ENCODE results near the gene ZCCHC7.
"Not testable (repeated sequence)": the region's sequence is repeated elsewhere in the genome, so short reads cannot be mapped to it uniquely, and the experiment has no call there.

ZCCHC7 gene

GRCh38 chr9:37259951-37260350 is 139.6 kb downstream of the ZCCHC7 start:
- DNase-seq, result no peak

- DNase-seq, result peak; percentile 19
Observed at GRCh38 chr9:37262410-37262809, 142.0 kb downstream of the ZCCHC7 start.

DNA sequence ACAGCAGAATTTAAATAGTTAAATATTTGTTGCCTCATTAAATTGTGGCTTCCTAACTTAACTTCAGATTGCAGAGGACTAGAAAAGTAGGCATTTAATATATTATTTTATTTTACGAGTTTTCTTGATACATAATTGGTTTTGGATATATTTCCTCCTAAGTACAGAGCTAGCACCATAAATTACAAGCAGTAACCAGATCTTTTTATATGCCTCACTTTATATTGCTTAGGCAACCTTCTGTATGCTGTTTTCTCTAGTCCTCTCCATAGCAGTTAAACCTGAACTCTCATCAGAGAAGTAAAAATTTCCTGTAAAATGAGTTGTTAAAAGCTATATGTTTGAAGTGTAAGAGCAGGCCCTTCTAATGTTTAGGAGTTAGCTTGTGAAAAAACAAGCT is 144.2 kb downstream of the ZCCHC7 start:
- no peak for DNase-seq

DNA sequence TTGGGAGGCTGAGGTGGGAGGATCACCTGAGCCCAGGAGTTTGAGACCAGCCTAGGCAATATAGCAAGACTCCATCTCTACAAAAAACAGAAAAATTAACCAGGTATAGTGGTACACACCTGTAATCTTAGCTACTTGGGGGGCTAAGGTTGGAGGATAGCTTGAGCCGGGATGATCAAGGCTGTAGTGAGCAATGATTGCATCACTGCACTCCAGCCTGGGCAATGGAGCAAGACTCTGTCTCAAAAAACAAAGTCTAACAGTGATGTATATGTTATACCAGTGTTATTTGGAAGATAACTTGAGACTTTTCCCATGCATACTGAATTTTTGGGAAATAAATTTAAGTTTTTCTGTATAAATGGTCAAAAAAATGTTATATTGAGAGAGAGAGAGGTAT is 146.3 kb downstream of the ZCCHC7 start:
- no peak for DNase-seq

DNA sequence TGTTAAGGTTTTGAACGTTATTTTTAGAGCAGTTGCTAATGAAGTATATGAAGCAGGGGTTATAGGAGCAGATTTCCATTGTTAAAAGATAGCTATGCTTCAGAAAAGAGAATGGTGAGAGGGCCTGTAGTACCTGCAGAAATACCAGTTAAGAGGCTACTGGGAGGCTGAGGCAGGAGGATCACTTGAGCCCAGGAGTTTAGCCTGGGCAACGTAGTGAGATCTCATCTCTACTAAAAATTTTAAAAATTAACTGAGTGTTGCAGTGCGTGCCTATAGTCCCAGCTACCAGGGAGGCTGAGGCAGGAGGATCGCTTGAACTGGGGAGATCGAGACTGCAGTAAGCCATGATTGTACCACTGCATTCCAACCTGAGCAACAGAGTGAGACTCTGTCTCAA is 148.8 kb downstream of the ZCCHC7 start:
- DNase-seq, result no peak

DNA sequence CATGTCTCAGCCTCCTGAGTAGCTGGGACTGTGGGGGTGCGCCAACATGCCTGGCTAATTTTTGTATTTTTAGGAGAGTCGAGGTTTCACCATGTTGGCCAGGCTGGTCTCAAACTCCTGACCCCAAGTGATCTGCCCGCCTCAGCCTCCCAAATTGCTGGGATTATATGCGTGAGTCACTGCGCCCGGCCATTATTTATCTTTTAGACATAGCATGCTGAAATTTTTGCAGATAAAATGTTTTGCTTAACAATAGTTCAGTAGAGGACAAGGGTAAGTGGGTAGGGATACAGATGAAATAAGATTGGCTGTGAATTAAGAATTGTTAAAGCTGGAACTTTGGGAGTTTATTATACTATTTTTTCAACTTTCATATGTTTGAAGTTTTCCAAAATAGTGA is 151.3 kb downstream of the ZCCHC7 start:
- DNase-seq, result no peak

DNA sequence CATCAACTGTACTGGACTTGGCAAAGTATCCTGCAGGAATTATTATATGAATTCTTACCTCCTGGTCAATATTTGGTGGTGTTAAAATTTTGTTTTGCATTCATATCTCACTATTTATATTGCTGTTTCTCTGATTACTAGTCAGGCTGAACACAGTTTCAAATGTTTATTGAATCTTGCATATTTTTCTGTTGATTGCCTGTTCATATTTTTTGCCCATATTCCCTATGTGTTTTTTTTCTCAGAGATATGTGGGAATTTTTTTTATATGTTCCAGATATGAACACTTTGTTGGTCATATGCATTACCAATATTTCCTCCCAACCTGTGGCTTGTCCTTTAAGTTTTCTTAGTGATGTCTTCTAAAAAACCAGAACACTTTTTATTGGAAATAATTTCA is 153.2 kb downstream of the ZCCHC7 start:
- DNase-seq, result no peak

DNA sequence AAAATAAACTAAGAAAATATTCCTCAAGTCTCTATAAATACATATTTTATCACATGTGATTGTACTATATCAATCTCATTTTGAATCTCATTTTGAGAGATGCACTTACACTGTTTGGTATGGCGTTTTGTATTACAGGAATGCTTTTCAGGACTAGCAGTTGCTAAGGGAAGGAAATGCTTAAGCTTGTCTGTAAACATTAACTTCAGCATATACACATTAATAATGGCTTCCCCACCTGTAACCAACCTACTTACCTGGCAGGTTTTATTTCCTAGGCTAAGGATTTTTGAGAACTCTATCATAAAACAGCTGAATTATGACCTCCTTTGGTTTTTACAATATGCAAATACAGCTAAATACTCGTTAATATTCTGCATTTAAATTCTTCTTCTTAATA is 161.2 kb downstream of the ZCCHC7 start:
- no peak for DNase-seq

DNA sequence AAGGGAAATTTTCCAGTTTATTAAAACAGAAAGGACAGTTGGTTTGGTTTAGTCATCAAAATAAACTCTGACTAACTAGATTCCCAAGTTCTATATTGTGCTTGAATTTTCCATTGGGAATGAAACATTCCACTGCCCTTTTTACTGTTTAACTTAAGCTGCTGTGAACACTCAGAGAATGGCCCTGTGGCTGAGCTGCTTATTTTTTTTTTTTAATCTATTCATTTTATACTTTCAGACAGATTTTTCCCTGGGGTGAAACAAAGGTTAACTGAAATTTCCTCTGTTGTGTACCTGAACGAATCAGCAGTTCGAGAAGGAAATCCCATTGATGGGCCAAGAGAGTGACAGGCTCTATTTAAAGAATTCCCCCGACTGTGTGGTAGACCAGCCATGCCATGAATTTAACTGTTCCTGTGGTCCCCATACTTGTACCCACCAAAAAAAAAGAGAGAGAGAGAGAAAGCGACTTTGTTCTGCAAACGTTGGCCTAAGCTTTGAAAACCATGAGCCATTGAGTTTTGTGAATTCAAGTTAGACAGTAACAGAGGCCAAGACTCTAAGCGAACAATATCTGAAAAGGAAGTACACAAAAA is 163.5 kb downstream of the ZCCHC7 start:
- DNase-seq, result no peak

DNA sequence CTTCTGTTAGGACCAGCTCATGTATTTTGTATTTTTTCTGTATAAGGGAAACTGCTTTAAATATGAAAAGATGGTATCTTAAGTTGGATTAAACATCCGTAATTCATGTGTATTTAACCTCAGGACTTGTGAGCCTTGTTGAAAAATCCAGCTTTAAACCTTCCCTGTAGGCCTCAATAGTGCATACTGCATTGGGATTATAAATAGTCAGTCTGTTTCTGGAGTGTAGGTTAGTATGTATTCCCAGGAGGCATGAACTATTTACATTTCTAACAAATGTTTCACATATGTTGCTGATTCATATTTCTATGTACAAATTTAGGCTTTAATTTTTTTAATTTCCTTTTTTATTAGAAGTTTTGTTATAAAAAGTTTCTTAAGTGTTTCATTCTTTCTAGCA is 164.3 kb downstream of the ZCCHC7 start:
- no peak for DNase-seq

DNA sequence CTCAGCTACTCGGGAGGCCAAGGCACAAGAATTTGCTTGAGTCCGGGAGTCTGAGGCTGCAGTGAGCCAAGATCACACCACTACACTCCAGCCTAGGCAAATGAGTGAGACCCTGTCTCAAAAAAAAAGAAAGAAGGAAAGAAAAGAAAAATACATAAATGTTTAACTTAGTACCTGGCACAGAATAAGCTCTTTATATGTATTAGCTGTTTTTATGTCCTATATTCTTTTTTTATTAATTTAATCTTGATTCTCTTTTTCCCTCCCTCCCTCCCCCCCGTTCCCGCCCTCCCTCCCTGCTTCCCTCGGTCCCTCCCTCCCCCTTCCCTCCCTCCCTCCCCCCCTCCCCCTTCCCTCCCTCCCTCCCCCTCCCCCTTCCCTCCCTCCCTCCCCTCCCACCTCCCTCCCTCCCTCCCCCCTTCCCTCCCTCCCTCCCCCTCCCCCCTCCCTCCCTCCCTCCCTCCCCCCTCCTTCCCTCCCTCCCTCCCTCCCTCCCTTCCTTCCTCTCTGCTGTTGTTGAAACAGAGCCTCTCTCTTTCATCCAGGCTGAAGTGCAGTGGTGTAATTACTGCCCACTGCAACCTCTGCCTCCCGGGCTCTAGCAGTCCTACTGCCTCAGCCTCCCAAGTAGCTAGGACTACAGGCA is 166.3 kb downstream of the ZCCHC7 start:
- DNase-seq, result no peak

DNA sequence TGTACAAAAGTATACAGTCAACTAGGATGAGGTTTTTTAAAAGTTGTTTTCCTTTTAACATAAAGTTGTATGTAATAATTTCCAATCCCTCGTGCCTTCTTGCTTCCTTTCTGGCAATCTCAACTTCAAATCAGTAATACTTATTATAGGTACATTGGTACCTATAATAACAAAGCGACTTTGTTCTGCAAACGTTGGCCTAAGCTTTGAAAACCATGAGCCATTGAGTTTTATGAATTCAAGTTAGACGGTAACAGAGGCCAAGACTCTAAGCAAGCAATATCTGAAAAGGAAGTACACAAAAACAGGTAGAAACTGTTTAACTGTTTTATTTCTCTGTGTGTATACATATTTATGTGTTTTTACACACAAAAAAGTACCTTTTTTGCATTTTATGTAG is 166.9 kb downstream of the ZCCHC7 start:
- no peak for DNase-seq

DNA sequence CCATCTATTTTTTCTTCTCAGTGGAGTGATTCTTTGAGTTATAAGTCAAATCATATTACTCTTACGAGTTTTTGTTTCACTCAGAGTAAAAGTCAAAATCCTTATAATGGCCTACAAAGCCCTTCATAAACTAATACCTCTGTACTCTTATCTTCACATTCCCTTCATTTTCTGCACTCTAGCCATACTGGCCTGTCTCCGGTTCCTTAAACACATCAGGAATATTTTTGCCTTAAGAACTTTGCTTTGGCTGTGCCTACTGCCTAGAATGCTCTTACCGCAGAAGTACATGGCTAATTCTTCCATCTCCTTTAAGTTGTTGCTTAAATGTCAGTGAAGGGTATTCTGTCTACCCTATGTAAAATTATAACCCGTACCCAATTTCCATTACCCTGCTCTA is 169.3 kb downstream of the ZCCHC7 start:
- DNase-seq, result no peak

DNA sequence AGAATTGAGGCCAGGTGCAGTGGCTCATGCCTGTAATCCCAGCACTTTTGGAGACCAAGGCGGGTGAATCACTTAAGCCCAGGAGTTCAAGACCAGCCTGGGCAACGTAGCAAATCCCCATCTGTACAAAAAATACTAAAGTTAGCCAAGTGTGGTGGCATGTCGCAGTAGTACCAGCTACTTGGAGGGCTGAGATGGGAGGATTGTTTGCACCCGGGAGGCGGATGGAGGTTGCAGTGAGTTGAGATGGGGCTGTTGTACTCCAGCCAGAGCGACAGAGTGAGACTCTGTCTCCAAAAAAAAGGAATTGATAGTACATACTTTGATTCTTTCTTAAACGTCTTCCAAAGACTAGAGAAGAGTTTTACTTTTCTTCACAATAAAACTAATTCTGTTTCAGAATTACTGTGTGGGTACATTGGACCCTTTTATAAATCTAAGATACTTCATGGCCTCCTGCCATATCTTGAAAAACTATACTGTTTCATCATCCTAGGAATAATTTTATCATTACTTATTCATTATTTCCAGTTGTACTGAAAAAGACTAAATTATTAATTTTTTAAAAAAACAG is 170.1 kb downstream of the ZCCHC7 start:
- no peak for DNase-seq

GRCh38 chr9:37290940-37291485 is 170.6 kb downstream of the ZCCHC7 start:
- DNase-seq, result peak; percentile 81

DNA sequence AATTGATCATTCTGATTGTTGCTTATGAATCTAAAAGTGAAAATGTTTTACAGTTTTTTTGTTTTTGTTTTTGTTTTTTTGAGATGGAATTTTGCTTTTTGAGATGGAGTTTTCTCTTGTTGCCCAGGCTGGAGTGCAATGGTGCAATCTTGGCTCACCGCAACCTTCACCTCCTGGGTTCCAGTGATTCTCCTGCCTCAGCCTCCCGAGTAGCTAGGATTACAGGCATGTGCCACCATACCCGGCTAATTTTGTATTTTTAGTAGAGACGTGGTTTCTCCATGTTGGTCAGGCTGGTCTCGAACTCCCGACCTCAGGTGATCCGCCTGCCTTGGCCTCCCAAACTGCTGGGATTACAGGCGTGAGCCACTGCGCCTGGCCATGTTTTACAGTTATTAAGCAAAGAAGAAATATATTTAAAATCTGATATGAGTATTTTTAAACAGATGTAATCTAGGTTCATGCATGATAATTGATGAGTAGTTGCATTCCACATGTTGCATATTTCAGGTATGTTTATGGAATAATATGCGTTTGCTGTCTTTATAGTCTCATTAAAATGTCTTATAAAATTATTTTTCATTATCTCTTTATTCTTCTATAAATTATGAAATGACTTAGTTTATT is 171.4 kb downstream of the ZCCHC7 start:
- DNase-seq, result not testable (repeated sequence)

- DNase-seq, result no peak
Observed at GRCh38 chr9:37292896-37293295, 172.5 kb downstream of the ZCCHC7 start.

GRCh38 chr9:37293664-37294524 is 173.5 kb downstream of the ZCCHC7 start:
- no peak for DNase-seq

DNA sequence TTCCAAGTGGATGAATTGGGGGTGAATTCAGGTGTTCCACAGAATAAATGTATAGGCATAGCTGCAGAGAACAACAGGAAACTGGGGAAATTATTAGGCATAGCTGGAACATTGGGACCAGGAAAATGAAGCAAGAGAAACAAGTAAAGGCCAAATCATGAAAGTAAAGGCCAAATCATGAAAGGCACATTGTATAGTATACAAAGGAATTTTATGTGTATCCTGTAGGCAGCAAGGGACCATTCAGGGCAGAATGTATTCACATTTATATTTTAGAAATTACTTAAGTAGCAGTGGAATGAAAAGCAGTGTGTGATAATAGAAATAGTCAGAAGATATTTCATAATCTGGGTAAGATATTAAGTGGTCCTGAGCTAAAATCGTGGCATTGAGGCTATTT is 174.8 kb downstream of the ZCCHC7 start:
- no peak for DNase-seq

DNA sequence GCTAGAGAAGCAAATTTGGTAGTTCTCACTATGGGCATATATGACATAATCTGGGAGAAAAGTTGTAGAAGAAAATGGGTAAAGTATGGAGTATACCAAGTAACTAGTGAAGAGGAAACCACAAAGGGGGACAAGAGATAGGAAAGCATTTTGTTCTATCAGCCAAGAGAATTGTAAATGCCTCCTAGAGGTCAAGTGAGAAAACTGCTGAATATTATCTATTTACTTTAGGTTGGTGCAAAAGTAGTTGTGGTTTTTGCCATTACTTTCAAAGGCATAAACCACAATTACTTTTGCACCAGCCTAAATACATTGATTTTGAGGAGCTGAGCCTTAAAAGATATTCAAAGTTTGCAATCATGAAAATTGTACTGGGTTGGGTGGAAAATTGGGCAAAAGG is 175.4 kb downstream of the ZCCHC7 start:
- DNase-seq, result no peak

DNA sequence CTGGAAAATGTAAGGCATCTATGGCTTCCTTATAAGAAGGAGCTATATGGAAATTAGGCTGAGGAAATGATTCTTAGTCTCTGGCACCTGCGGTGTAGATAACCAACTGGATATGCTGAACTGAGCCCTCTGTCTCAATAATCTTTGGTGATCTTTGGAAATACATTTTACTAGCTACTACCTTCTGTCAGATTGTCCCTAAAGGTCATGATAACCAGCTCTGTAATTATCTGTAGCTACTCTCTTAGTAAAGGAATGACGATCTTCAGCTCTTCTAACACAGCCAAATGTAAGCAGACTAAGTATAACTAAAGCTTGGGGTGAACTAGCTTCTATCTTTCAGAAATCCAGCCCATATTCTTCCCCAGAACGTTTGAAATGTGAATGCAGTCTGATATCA is 177.2 kb downstream of the ZCCHC7 start:
- DNase-seq, result no peak

DNA sequence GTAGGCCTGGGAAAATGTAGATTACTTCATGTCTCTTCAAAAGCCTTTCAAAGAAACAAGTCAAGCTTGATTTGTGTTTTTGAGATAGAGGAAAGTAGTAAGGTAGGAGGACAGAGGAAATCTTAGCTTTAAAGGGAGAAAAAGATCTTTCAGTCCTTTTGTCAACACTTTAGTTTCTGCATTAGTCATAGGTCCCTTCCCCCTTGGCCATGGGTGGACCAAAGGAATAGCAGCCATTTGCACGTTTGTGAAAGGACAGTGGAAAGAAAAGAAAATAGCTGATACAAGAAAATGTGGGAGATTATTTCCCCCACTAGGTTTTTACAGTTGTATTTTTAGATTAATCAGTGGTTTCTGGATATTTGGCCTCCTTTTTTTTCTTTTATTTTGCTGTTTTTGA is 180.2 kb downstream of the ZCCHC7 start:
- peak; percentile 14 for DNase-seq

Data from suppressor macrophage treated with lipopolysaccharide for 4 hours (primary cell).